SK-N-DZ (cell line): ENCODE results near the gene CMTM1.

ENCODE experiments used
- DNase-seq: peaks from one replicate; pipeline ENCODE4 v3.0.0-alpha.2; 2015; ENCODE audit warnings: low spot score

The CMTM1 gene

GRCh38 chr16:66538910-66539309, 27.3 kb upstream of the CMTM1 start:
- no peak for DNase-seq

- DNase-seq = no peak
Observed at GRCh38 chr16:66539623-66540469, 26.4 kb upstream of the CMTM1 start.

GRCh38 chr16:66541388-66542355, 24.6 kb upstream of the CMTM1 start:
- DNase-seq = no peak

- no peak for DNase-seq
Observed at GRCh38 chr16:66542396-66542795, 23.8 kb upstream of the CMTM1 start.

GRCh38 chr16:66543541-66543940, 22.7 kb upstream of the CMTM1 start:
- no peak for DNase-seq

- no peak for DNase-seq
Observed at GRCh38 chr16:66544016-66544757, 22.1 kb upstream of the CMTM1 start.

GRCh38 chr16:66547101-66547989, 18.9 kb upstream of the CMTM1 start:
- no peak for DNase-seq

- DNase-seq = no peak
Observed at GRCh38 chr16:66548068-66548467, 18.2 kb upstream of the CMTM1 start.

- no peak for DNase-seq
Observed at GRCh38 chr16:66548868-66549267, 17.4 kb upstream of the CMTM1 start.

GRCh38 chr16:66549284-66550131, 16.7 kb upstream of the CMTM1 start, which contains the start of gene TK2:
TSS of gene TK2 (minus strand) at chr16:66550122. CDS start at chr16:66550061, 61 bp downstream.
- DNase-seq = peak; percentile 71

- peak; percentile 52 for DNase-seq
Observed at GRCh38 chr16:66551348-66551759, 14.9 kb upstream of the CMTM1 start.

GRCh38 chr16:66551788-66552285, 14.4 kb upstream of the CMTM1 start:
- DNase-seq = no peak

GRCh38 chr16:66552286-66553177, 13.7 kb upstream of the CMTM1 start, which contains the start of gene CKLF:
TSS of gene CKLF (plus strand) at chr16:66552576. CDS start at chr16:66552716, 140 bp downstream.
- peak; percentile 86 for DNase-seq

- DNase-seq = no peak
Observed at GRCh38 chr16:66553223-66553622, 13.0 kb upstream of the CMTM1 start.

- DNase-seq = no peak
Observed at GRCh38 chr16:66554021-66554420, 12.2 kb upstream of the CMTM1 start.

GRCh38 chr16:66554495-66554894, 11.7 kb upstream of the CMTM1 start:
- no peak for DNase-seq

- no peak for DNase-seq
Observed at GRCh38 chr16:66560107-66560506, 6.1 kb upstream of the CMTM1 start.
